ENCODE results near the gene CCDC85A.

The CCDC85A gene

DNA sequence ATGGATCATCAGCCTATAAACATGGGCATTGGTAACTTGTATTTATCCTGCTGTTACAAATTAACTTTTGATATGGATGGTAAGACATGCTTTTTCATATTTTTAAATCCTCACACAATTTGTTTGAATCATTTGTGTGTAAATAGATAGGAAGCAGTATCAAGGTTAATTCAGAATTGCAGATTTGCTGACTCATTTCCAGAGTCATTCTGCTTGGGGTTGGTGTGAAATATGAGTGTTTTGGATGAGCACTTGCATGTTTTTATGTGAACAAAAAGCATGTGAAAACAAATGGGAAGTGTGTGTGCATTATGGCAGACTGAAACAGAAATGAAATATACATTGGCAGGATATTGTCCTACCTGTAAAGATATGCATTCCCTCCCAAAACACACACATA lies 11.8 kb downstream of the CCDC85A start:
- DNase-seq, result no peak

GRCh38 chr2:56197816-56198215 lies 14.0 kb downstream of the CCDC85A start:
- no peak for DNase-seq

- no peak for DNase-seq
Observed at GRCh38 chr2:56198936-56199335, 15.1 kb downstream of the CCDC85A start.

DNA sequence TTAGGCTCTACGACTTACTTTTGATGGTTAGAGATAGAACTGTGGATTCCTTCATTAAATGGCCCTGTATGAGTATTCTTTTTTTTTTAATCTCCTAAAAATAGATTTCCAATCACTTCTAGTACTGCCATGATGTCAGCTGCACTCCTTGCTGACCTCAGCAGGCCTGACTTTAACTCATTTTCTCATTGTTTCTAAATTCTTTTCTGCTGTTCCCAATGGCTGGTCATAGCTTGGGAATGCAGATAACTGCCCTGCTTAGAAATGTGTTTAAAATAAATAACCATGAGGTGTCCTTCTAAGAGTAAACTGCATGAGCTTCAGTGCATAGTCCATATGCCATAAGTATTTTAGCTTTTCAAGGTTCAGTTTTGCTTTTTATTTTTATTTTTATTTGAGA lies 15.7 kb downstream of the CCDC85A start:
- no peak for DNase-seq

DNA sequence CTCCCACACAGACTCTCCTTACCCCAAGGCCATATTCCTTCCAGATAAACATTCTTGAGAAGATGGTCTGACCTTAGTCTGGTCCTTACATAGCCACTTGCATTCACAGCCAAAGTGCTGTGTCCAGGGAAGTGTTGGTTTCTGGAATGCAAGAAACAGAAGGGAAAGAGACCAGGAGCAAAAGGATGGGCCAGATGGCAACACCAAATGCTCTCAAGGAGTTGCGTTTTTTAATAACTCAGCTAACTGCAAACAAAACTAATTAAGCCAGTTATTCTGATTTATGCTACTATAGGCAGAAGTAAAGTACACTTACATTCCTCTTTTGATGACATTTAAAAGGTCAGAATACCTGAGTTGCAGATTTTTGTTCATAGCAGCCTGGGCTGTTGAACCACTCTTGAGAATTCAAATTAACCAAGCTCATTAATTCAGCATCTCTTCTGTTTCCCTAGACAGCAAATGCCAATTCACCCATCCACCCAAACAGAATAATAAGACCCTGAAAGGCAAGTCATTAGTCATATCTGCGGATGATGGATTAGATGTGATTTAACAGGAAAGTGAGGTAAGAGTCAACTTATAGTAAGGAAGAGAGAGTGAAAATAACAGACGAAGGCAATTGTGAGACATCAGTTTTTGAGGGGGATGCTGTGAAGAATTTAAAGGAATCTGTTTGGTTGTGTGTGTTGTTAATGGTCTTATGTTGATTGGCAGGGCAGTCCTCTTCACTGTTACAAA lies 18.8 kb downstream of the CCDC85A start:
- DNase-seq, result no peak

- DNase-seq, result no peak
Observed at GRCh38 chr2:56204556-56204955, 20.8 kb downstream of the CCDC85A start.

DNA sequence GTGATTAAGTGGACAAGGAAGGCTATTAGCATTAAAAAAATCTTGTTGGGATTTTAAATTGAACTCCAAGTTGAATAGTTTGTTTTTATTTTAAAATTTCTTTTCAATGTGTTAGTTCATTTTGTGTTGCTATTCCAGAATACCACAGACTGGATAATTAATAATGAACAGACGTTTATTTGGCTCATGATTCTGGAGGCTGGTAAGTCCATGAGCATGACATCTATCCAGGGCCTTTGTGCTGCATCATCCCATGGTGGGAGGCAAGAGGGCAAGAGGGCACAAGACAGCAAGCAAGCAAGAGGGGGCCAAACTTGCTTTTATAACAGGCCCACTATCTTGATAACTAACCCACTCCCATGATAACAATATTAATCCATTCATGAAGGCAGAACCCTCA lies 22.5 kb downstream of the CCDC85A start:
- no peak for DNase-seq

DNA sequence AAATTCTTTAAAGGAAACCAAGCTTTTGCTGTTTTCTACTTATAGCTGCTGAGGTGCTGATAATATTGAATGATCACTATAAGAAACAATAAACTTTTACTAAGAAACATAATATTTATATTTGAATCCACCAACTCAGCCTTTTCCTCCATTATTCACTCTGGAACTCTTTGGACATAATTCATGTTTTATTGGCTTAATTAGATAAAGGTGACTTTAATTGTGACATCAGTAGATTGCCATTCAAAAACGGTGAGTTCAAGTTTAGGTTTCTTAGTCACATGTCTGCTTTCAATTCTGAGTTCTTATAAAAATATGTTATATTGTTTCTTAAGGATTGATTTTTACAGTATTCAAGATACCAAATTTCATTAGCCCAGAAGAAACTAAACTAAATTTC lies 24.0 kb downstream of the CCDC85A start:
- no peak for DNase-seq

DNA sequence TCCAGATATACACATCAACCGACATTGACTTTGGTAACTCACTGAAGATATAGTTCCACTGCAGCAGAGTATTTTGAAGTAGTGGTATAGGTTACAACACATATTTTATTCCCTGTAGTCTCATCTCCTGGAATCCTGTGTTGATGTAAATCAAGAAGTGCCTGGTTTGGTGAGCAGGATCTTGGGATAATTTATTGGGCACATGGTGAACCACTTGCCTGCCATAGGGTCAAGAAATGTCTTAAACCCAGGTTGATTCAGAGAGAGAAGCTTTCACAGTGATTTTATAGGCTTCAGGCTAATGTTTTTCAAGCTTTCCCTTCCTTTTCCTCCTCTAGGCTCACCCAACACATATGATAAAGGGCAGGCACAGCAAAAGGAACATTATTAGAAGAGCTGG lies 24.6 kb downstream of the CCDC85A start:
- DNase-seq, result no peak

GRCh38 chr2:56209701-56210100 lies 25.9 kb downstream of the CCDC85A start:
- DNase-seq, result no peak

DNA sequence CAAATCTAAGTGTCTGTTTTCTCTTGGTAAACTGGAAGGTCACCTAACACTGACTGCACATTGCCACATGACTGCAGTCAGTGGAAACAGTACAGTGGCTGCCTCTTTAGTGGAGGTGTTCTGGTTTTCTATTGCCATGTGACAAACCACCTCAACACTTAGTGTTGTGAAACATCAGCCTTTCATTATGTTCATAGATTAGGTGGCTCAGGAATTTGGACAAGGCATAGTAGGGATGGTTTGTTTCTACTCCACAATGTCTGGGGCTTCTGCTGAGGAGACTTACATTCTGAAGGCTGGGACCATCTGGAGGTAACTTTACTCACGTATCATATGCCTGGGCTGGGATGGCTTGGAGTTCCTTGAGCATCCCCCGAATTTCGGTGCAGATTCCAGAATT lies 26.5 kb downstream of the CCDC85A start:
- DNase-seq, result no peak

- DNase-seq, result no peak
Observed at GRCh38 chr2:56211048-56211447, 27.3 kb downstream of the CCDC85A start.

DNA sequence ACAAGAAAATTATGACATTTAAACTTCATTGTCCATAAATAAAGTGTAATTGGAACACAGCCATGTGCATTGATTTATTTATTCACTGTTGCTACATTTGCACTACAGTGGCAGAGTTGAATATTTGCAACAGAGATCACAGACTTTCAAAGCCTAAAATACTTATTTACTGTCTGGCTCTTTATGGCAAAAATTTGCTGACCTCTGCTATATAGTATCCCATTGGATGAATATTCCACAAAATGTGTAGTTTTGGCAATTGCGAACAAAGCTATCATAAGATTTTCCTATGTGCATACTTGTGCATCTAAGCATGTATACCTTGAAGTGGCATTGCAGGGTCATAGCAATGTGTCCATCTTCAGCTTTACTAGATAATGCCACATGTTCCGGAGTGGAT lies 32.1 kb downstream of the CCDC85A start:
- no peak for DNase-seq

GRCh38 chr2:56217106-56217505 lies 33.3 kb downstream of the CCDC85A start:
- no peak for DNase-seq

DNA sequence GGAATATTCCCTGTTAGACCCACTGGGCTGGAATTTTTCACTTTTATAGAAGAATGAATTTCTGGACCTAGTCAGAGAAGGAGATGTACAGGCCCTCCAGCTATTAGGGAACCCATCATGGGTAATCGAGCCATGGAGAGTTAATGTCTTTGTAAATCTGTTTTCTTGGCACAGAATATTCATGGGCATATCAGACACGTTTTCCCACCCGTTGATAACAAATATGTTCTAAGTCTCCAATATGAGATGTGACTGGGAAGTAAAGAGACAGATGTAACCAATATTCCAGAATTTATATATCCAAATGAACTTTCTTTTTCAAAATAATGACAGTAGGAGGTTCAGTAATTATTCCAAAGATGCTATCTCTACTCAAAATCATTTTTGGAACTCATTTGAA lies 38.7 kb downstream of the CCDC85A start:
- DNase-seq, result no peak

DNA sequence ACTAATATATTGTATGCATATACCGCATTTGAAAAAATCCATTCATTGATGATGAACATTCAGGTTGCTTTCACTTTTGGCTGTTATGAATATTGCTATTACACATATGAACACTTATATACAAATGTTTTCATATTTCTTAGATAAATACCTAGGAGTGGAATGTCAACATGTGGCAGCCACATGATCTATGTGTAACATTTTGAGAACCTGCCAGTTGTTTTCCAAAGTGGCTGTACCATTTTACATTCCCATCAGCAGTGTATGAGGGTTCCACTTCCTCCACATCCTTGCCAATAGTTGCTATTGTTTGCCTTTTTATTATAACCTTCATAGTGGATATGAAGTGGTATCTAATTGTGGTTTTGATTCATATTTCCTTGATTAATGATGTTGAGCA lies 40.5 kb downstream of the CCDC85A start:
- DNase-seq, result no peak

GRCh38 chr2:56227811-56228210 lies 44.0 kb downstream of the CCDC85A start:
- no peak for DNase-seq

DNA sequence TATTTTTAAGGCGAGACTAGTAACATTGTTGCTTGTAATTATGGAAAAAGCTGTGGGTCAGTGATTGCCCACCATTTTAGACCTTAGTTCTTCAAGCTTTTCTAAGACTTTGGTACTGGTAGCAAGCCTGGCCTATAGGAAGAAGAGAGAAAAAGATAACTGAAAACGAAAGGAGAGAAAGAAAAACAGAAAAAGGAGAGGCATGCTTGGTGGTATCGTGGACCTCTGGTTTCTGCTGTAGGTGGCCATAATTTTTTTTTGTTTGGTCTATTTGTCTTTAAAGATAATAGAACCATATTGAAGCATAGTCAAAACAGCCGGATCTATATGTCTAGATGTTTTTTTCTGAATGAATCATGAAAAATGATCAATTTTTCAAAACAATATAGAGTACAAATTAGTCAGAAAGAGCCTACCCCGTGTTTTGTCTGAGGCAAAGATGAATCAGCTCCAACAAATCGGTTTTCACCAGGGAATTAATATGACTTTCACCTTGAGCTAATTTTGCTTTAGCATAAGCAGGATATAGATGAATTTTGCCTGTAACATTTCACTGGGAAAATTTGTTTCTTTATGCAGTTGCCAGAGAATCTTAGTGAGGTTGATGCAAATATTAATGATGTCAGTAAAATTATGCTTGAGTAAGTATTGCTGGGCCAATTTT lies 45.7 kb downstream of the CCDC85A start:
- DNase-seq, result no peak

GRCh38 chr2:56230156-56230555 lies 46.4 kb downstream of the CCDC85A start:
- no peak for DNase-seq

GRCh38 chr2:56231361-56231760 lies 47.6 kb downstream of the CCDC85A start:
- DNase-seq, result no peak

DNA sequence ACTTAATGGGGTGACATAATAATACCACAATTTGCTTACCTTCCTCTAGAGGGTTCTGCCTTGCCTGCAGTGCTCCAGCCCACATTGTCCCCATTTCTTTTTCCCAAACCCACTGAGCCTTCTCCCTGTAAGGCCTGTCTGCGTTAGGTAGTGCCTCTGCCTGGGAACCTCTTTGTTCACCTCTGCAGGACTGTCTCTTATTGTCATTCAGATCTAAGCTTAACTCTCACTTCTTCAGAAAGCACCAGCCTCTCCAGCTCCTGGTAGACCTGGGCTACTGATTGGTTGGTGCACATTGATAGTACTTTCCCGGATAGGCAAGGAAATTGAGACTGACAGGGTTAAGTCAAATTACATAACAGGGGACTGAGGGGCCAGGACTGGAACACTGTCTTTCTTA lies 49.1 kb downstream of the CCDC85A start:
- no peak for DNase-seq

DNA sequence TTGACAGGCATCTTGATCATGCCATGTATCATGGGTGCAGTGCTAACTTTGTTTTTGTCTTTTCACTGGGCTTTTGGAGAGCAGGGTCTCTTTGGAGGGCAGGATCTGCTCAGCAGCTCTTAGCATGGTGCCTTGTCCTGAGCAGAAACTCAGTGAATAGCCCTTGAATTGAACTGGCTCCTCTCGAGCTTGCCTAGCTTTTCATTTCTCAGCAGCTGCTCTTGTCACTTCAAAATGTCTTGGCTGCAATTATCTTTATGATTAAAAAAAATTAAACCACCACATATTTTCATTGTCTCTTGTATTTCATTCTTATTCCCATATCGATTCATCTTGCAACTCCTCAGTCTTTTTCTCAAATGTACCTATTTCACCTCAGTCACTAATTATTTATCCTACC lies 50.5 kb downstream of the CCDC85A start:
- no peak for DNase-seq

GRCh38 chr2:56239030-56239429 lies 55.2 kb downstream of the CCDC85A start:
- DNase-seq, result no peak

- no peak for DNase-seq
Observed at GRCh38 chr2:56239437-56239836, 55.6 kb downstream of the CCDC85A start.

GRCh38 chr2:56240210-56240609 lies 56.4 kb downstream of the CCDC85A start:
- no peak for DNase-seq

All from SHP77 treated with DMSO at 0.1 percent for 48 hours (cell line).